GM23338 (cell line): ENCODE data around the gene EIF4E3. TPM values are rescaled to one million over a fixed set of nuclear protein-coding genes. Genes with fewer than 3 reads are reported as not detected.
A peak's percentile ranks its signal among the peaks of the same experiment; 100 is the strongest.

Experiments used
- ATAC-seq: fragments of 200-7000 bp; cut with Tn5 transposase; 3 replicates; pipeline ENCODE4 v1.9.1; 2020
- DNase-seq: peaks from one replicate; pipeline ENCODE4 v3.0.0-alpha.2; 2015; ENCODE audit warnings: low spot score
- H2AFZ ChIP-seq: fragments of 200-600 bp; sonication (generic); 2 replicates; pipeline ENCODE4 v1.8.0; 2016; ENCODE audit warnings: antibody characterized with exemption, mild to moderate bottlenecking, moderate library complexity
- H3F3A ChIP-seq: fragments of 200-600 bp; sonication (generic); replicated peaks from 2 replicates; pipeline ENCODE4 v1.8.0; 2017; ENCODE audit warnings: antibody characterized with exemption, mixed run types, low read depth
- H3K27ac ChIP-seq: fragments of 200-600 bp; sonication (generic); 2 replicates; pipeline ENCODE4 v1.6.1; 2016; ENCODE audit warnings: low read depth
- H3K27me3 ChIP-seq: fragments of 200-600 bp; sonication (generic); 2 replicates; pipeline ENCODE4 v1.8.0; 2016; ENCODE audit warnings: mild to moderate bottlenecking, mixed run types, moderate library complexity; ENCODE audit not compliant: insufficient read depth
- H3K36me3 ChIP-seq: fragments of 200-600 bp; sonication (generic); 2 replicates; pipeline ENCODE4 v1.8.0; 2016; ENCODE audit warnings: mild to moderate bottlenecking; ENCODE audit not compliant: insufficient read depth
- H3K4me1 ChIP-seq: fragments of 200-600 bp; sonication (generic); 2 replicates; pipeline ENCODE4 v1.8.0; 2016; ENCODE audit warnings: mild to moderate bottlenecking, moderate library complexity; ENCODE audit not compliant: insufficient read depth
- H3K4me2 ChIP-seq: fragments of 200-600 bp; sonication (generic); 2 replicates; pipeline ENCODE4 v1.7.1; 2017; ENCODE audit warnings: mixed run types
- H3K4me3 ChIP-seq: fragments of 200-600 bp; sonication (generic); 2 replicates; pipeline ENCODE4 v1.6.1; 2016; ENCODE audit warnings: mixed run types
- H3K79me2 ChIP-seq: fragments of 200-600 bp; sonication (generic); replicated peaks from 2 replicates; pipeline ENCODE4 v1.8.0; 2017; ENCODE audit warnings: mild to moderate bottlenecking; ENCODE audit not compliant: insufficient read depth
- H3K9me2 ChIP-seq: fragments of 200-600 bp; sonication (generic); 2 replicates; pipeline ENCODE4 v1.8.0; 2017; ENCODE audit not compliant: insufficient read depth
- H4K20me1 ChIP-seq: fragments of 200-600 bp; sonication (generic); replicated peaks from 2 replicates; pipeline ENCODE4 v1.8.0; 2017; ENCODE audit warnings: mild to moderate bottlenecking; ENCODE audit not compliant: insufficient read depth
- H3K27ac Mint-ChIP-seq: 2 replicates; pipeline ENCODE4 v1.8.0; 2020; ENCODE audit warnings: inconsistent platforms, mild to moderate bottlenecking, moderate library complexity, mixed read lengths
- H3K27me3 Mint-ChIP-seq: 3 replicates; pipeline ENCODE4 v1.8.0; 2022; ENCODE audit warnings: low read depth, mild to moderate bottlenecking, moderate library complexity, mixed read lengths, inconsistent platforms; ENCODE audit not compliant: insufficient read depth, poor library complexity
- H3K36me3 Mint-ChIP-seq: 3 replicates; pipeline ENCODE4 v1.8.0; 2021; ENCODE audit warnings: low read depth, mild to moderate bottlenecking, inconsistent platforms, moderate library complexity, mixed read lengths
- H3K4me1 Mint-ChIP-seq: 3 replicates; pipeline ENCODE4 v1.8.0; 2020; ENCODE audit warnings: mild to moderate bottlenecking, inconsistent platforms, mixed read lengths
- H3K4me3 Mint-ChIP-seq: 3 replicates; pipeline ENCODE4 v1.8.0; 2021; ENCODE audit warnings: moderate library complexity, mild to moderate bottlenecking, inconsistent platforms, mixed read lengths
- H3K9me3 Mint-ChIP-seq: 3 replicates; pipeline ENCODE4 v1.8.0; 2020; ENCODE audit warnings: moderate library complexity, mild to moderate bottlenecking, inconsistent platforms, mixed read lengths
- EZH2 ChIP-seq: fragments of 200-600 bp; sonication (generic); IDR thresholded peaks from one replicate; pipeline ENCODE4 v1.8.0; 2017; ENCODE audit warnings: antibody characterized with exemption, mild to moderate bottlenecking, low read depth; ENCODE audit not compliant: unreplicated experiment
- JUNB ChIP-seq: IDR thresholded peaks from one replicate; pipeline ENCODE4 v1.6.1; 2016; ENCODE audit warnings: antibody characterized with exemption; ENCODE audit not compliant: unreplicated experiment
- NANOG ChIP-seq: IDR thresholded peaks from 2 replicates; pipeline ENCODE4 v1.6.1; 2016; ENCODE audit warnings: antibody characterized with exemption, borderline replicate concordance
- POLR2AphosphoS5 ChIP-seq: IDR thresholded peaks from 2 replicates; pipeline ENCODE4 v1.6.1; 2016; ENCODE audit warnings: antibody characterized with exemption, low read depth
- REST ChIP-seq: IDR thresholded peaks from one replicate; pipeline ENCODE4 v1.6.1; 2018; ENCODE audit warnings: antibody characterized with exemption; ENCODE audit not compliant: unreplicated experiment
- STAT1 ChIP-seq: IDR thresholded peaks from one replicate; pipeline ENCODE4 v1.6.1; 2016; ENCODE audit warnings: antibody characterized with exemption; ENCODE audit not compliant: unreplicated experiment
- ZNF114 ChIP-seq: fragments of 250-450 bp; sonication (Bioruptor Pico); IDR thresholded peaks from 2 replicates; pipeline ENCODE4 v1.5.0; 2020; ENCODE audit warnings: mild to moderate bottlenecking, moderate library complexity
- ZNF331 ChIP-seq: fragments of 250-450 bp; sonication (Bioruptor Pico); IDR thresholded peaks from 2 replicates; pipeline ENCODE4 v1.5.0; 2020; ENCODE audit warnings: low read depth, mild to moderate bottlenecking, moderate library complexity
- polyA plus RNA-seq: library from polyadenylated mRNA; unstranded; fragments of >200 nt; fragmentation: Nextera tagmentation; extraction: Ambion mirVana; gene quantifications from 2 replicates; pipeline ENCODE4 v1.2.1, GENCODE V29; 2016
- total RNA-seq: library from RNA; depleted of rRNA; stranded (reverse); fragments of >200 nt; shearing (Covaris generic); gene quantifications from 2 replicates; pipeline ENCODE4 v1.2.3, GENCODE V29; 2014

The EIF4E3 gene
- total and polyA plus RNA-seq, 2 experiments from 2014 or later: 6.0 to 9.7 TPM

- Histone ChIP-seq H3K27me3 (peaks cover 31% of the 10 kb centered on the region), H3K4me3 (peak overlapping the region; percentile 57), H4K20me1 (peaks cover 4% of the 10 kb centered on the region; the same call in 1 of the 2 replicates), H3K4me1 (peaks cover 25% of the 10 kb centered on the region), H3K4me2 (peak overlapping the region; percentile 82), H3F3A (0 out of 2 replicates have a peak, but pooled peaks cover 10% of the 10 kb centered on the region), H3K27ac (no peak overlapping the region), H3K36me3 (no peaks in the 10 kb centered on the region), H3K9me2 (no peaks in the 10 kb centered on the region), H3K79me2 (peaks cover 6% of the 10 kb centered on the region; the same call in 1 of the 2 replicates), H2AFZ (peak overlapping the region; percentile 66; the same call in 1 of the 2 replicates)
- no peak for DNase-seq
- no peaks in the 10 kb centered on the region; the same call in 2 of the 3 replicates for H3K9me3 Mint-ChIP-seq
- H3K27me3 Mint-ChIP-seq: peaks cover 35% of the 10 kb centered on the region
- no peak for ATAC-seq
- no peak for TF ChIP-seq REST
- TF ChIP-seq EZH2: no peak
- no peak for TF ChIP-seq JUNB
- no peak for TF ChIP-seq STAT1
- TF ChIP-seq ZNF114 (CRISPR knock-in tag): no peak
- H3K4me3 Mint-ChIP-seq: peak overlapping the region; percentile 71
- no peak overlapping the region for H3K27ac Mint-ChIP-seq
- H3K4me1 Mint-ChIP-seq: peaks cover 48% of the 10 kb centered on the region
- no peaks in the 10 kb centered on the region; the same call in 2 of the 3 replicates for H3K36me3 Mint-ChIP-seq
These were observed 944 bp upstream of the EIF4E3 start for GRCh38 chr3:71726146-71726545.

DNA sequence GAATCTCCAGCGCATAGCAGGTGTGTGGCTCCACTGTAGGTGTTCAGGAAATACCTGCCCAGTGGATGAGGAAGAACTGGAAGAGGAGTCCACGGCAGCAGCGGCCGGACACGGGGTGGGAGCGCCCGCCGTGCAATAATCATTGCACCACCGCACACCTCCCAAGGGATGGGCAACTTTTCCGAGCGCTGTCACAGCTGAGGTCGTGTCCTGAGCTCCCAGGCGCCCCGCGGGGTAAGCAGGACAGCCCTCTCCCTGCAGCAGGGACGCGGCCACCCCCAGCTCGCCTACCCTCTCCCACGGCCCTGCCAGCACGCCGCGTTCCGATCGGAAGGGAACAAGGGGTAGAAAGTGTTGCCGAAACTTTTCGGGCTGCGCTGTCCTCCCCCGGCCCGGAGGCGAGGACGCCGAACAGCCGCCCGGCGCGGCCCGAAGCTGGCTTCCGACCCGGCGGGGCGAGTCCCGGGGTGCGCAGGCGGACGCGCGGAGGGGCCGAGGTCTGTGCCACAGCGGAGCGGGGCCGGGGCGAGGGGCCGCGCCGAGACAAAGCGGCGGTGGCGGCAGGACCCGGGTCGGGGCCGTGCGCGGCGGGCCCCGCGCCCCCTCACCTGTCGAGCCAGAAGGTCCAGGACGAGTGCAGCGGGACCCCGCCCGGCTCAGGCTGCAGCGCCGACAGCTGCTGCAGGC lies 475 bp downstream of the EIF4E3 start:
- TF ChIP-seq ZNF331 (CRISPR knock-in tag) (no peak), POLR2AphosphoS5 (no peak), EZH2 (no peak), NANOG (no peak), STAT1 (no peak), JUNB (no peak)
- peak; percentile 29 for ATAC-seq
- Histone ChIP-seq H2AFZ (peak overlapping the region; percentile 91), H3K4me2 (peak overlapping the region; percentile 98), H3K79me2 (peaks cover 6% of the 10 kb centered on the region; the same call in 1 of the 2 replicates), H3F3A (0 out of 2 replicates have a peak, but pooled peaks cover 5% of the 10 kb centered on the region), H3K36me3 (no peaks in the 10 kb centered on the region), H3K4me1 (peaks cover 18% of the 10 kb centered on the region), H3K27me3 (peaks cover 31% of the 10 kb centered on the region), H4K20me1 (peaks cover 4% of the 10 kb centered on the region; the same call in 1 of the 2 replicates), H3K4me3 (peak overlapping the region; percentile 82), H3K9me2 (no peaks in the 10 kb centered on the region), H3K27ac (no peak overlapping the region)
- peaks cover 35% of the 10 kb centered on the region for H3K4me1 Mint-ChIP-seq
- peak overlapping the region; percentile 78 for H3K4me3 Mint-ChIP-seq
- H3K9me3 Mint-ChIP-seq: no peaks in the 10 kb centered on the region; the same call in 2 of the 3 replicates
- H3K27ac Mint-ChIP-seq: no peak overlapping the region
- peaks cover 33% of the 10 kb centered on the region for H3K27me3 Mint-ChIP-seq
- peak; percentile 60 for DNase-seq
- no peaks in the 10 kb centered on the region; the same call in 2 of the 3 replicates for H3K36me3 Mint-ChIP-seq
